CD1c-positive myeloid dendritic cell (primary cell): ENCODE data around the gene MFN2.
"Not testable (repeated sequence)": the region's sequence is repeated elsewhere in the genome, so short reads cannot be mapped to it uniquely, and the experiment has no call there.

Experiments
- DNase-seq: peaks from one replicate; pipeline ENCODE4 v3.0.0-alpha.2; 2016; ENCODE audit errors: extremely low spot score

MFN2 gene

DNA sequence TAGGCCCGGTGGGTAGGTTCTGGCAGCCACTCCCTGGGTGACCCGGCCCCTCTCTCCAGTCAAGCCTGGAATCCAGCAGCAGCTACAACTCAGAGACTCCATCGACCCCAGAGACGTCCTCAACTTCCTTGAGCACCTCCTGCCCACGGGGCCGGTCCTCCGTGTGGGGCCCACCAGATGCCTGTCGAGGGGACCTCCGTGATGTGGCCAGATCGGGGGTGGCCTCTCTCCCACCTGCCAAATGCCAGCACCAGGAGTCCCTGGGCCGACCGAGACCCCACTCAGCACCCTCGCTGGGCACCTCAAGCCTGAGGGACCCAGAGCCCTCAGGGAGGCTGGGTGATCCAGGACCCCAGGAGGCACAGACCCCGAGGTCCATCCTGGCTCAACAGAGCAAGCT is 41.8 kb downstream of the MFN2 start:
- DNase-seq: no peak

DNA sequence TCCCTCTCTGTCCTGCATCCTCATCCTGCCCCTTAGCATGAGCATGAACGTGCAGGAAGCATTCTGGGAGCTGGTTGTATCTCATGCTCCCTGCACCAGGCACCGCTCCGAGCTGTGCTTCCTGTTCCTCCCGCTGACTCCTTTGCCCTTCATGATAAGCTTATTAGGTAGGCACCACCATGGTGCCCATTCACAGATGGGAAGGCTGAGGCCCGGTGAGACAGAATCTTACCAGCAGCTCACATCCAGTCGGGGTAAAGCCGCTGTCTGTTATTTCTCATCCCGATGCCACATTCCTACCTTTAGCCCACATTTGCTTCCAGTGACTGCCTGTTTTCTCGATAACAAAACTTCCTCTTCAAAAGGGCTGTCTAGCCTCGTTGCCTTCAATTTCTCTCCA is 46.3 kb downstream of the MFN2 start:
- no peak for DNase-seq

DNA sequence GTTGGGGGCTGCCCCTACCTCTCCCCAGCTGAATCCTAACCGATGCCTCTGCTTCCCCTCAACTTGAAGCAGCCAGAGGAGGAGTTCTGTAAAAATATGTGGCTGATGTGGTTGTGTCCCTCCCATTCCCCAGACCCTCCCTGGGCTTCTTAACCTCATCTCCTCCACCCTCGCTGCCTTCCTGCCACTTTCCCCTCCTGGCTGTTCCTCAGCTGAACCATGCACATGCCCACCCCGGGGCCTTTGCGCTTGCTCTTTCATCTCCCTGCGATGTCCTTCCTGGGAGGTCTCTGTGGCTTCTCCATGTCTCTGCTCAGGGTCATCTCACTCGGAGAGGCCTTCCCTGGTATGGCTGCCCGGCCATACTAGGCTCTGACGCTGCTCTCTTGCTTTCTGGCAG is 48.0 kb downstream of the MFN2 start:
- no peak for DNase-seq

DNA sequence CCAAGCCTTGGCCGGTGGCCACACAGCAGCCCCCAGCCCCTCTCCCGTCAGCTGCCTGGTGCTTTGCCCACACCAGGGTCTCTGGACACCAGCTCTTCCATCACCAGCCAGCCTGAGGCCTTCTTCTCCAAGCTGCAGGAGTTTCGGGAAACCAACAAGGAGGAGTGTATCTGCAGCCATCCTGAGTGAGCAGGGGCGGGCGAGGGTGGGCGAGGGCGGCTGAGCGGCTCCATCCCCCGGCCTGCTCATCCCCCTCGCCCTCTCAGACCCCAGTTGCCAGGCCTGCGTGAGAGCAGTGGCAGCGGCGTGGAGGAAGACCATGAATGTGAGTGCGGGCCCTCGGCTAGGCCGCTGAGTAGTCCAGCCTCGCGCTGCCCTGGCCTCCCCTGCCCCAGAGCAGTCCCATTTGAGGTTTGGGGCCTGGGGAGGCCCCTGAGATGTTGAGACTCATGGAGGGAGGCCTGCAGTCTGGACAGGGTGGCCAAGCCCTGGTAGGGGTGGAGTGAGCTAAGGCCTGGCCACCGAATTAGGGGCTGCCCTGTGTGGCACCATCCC is 48.8 kb downstream of the MFN2 start:
- no peak for DNase-seq

DNA sequence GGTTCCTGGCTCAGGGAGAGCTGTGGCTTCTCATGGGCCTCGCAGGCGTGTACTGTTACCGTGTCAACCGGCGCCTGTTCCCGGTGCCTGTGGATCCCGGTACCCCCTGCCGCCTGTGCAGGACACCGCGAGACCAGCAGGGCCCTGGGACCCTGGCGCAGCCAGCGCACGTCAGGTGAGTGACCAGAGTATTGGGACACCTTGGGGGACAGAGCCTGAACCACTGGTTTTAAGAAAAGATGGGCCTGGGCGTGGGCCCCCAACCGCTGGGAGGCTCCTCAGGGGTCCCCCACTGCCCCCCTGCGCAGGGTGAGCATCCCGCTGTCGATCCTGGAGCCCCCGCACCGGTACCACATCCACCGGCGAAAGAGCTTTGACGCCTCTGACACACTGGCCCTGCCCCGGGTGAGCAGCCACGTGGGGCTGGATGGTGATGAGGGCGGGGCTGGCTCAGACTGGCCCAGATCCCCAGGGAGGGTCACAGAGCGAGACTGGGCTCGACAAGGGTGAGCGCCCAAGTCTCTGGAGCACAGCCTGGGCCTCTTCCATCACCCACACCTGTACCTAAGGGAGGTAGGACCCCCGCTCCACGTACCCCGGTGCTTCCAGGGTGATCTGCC is 49.6 kb downstream of the MFN2 start:
- no peak for DNase-seq

DNA sequence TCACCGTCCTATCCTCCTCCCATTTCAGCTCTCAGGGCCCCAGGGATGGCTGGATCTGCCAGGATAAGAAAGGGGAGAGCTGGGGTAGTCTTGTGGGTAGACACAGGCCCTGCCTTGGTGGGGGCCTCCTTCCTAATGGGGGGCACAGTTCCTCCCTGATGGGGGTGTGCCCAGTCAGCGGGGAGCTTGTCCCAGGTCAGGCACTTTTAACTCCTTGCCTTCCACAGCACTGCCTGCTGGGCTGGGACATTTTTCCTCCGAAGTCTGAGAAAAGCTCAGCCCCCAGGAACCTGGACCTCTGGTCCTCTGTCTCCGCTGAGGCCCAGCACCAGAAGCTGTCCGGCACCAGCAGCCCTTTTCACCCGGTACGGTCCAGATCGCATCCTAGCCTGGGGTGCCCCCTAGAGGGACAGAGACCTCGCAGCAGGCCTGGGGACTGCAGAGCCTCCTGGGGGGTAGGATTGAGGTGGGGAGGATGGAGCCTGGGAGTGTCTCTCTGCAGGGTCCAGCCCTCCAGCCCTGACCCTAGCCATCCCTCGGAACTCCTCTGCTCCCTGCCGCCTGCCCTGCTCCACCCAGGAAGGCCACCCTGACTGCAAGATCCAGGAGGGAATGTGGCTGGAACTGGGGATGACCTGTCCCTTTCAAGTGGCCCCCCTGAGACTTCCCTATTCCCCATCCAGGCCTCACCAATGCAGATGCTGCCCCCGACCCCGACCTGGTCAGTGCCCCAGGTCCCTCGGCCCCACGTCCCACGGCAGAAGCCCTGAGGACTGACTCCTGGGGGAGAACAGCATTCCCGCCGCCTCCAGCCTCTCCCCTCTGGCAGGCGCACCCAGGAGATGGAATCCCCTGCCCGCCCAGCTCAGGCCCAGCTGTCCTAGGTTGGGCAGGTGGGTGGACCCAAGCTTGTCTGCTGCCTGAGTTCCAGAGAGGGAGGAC is 51.1 kb downstream of the MFN2 start:
- peak; percentile 20 for DNase-seq

DNA sequence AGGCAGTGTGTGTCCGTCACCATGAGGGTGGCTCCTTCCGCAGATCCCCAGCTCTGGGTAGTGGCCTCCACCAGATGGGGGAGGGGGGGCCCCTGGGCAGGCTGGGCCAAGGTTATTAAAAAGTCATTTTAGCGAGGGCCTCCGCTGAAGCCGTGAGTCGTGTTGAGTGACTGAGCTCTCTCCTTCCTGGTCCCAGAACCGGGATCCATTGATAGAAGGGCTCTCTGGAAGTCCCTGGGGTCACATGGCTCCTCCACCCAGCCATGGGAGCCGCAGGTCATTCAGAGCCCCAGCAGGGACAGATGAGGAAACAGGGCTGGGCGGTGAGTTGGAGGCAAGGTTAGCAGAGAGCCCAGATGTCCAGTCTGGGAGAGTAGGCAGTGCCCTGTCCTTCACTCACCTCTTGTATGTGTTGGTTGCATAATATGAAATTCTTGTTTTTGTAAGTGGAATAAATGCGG is 51.9 kb downstream of the MFN2 start:
- DNase-seq: no peak

DNA sequence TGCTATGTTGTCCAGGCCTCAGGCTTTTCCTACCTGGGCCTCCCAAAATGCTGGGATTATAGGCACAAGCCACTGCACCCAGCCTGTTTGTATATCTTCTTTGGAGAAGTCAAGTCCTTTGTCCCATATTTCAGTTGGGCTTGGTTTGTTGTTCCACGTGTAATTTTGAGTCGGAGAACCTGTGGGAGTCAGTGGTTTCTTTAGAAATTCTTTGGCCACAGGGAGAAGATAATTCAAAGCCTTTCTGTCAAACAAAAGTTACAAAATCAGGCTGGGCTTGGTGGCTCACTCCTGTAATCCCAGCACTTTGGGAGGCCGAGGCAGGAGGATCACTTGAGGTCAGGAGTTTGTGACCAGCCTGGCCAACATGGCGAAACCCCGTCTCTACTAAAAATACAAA is 53.2 kb downstream of the MFN2 start:
- not testable (repeated sequence) for DNase-seq

DNA sequence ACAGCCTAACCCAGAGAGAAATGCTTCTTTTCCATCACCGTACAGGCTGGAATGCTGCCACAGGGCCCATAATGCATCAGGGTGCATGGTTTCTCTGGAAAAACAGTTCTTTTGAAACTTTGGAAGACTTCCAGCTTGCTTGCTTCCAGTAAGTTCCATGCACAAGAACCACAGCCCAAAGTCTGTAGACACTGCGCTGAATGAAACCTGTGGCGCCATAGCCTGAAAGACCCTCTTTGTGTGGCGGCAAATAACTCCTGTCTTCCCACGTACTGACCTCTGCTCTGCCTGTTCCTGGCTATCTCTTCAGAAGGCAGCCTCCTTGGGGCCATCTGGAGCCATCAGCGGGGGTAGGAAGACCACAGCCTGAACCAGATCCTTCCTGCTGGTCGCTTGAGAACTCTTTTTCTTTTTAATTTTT is 54.1 kb downstream of the MFN2 start:
- DNase-seq: no peak

DNA sequence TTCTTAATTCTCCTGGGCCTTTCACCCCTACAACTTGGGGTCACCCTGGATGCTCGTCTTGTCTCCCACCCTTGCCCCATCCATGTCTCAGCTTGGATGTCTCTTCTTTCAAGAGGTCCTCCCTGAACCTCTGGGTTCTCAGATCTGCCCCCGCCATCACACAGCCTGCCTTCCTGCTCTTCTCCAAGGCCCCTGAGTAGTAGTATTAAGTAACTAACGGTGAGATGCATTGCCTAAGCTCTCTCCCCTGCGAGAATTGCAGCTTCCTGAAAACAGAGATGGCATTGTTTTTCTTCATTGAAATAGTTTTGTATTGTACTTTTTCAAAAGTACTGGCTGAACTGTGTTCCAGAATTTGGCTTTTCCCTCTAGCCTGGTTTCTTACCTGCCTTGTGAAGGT is 55.1 kb downstream of the MFN2 start:
- no peak for DNase-seq

DNA sequence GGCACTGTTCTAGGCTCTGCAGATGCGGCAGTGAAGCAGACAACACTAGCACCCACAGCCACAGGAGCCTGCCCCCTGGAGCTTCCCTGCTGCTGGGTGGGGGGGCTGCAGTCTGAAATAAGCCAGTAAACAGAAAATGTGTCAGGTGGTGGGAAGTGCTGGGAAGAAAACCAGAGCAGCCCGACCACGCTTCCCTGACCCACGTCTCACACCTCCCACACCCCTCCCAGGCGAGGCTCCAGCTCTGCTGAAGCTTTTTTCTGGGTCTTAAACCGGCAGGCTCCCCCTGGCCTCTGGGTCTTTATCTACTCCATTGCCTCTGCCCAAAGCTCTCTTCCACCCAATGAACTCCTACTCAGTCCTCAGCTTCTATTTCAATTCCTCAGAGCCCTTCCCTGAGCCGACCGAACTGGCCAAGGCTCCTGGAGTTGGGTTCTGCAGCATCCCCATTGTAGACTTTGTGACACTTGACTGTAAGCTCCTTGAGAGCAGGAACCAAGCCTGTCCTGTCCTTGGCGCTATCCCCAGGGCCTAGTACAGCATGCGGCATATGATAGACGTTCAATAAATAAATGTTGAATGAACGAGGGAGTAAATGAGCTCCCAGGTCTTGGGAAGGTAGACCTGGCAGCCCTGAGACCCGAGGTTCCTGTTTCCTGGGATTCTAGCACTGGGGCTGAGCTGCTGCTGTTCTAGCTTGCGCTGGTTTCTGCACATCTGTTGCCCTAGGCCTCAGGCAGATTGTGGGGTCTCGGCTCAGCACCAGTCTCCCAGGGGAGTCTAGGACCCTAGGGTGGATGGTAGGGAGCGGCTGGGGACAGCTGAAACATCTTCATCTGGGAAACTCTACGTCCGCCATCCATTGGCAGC is 57.5 kb downstream of the MFN2 start:
- no peak for DNase-seq

DNA sequence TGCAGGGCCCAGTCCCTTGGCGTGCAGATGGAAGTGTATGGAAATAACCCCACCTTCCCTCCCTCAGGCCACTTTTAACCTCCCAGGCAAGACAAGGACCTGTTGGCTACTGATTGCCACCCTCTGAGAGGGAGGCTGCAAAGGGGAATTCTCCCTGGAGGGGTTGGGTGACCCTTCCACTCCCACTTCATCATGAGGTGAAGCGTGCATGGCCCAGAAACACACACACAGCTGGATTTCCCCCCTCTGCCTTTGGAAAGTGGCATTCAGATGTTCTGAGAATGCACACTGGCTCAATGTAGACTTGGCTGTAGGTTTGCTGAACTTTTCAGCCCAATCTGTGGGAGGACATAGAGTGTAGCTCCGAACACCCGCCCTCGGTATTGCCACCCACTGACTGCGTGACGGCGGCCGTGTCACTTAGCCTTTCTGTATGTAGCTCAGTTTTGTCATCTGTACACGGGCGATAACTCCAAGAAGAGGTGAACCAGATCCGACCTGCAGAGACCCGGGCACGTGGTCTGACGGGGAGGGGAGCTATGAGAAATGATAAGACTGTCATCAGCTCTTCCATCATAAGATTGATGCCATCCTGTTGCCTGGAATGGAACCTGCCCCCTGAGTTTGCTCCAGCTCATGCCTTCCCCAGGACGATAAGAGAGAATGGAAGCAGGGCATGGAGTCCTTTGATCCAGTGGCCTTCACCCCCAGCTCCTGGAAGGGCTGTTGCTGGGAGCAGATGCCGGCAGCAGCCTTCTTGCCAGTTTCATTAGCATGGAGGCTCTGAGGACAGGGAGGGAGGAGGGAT is 58.3 kb downstream of the MFN2 start:
- DNase-seq: no peak

DNA sequence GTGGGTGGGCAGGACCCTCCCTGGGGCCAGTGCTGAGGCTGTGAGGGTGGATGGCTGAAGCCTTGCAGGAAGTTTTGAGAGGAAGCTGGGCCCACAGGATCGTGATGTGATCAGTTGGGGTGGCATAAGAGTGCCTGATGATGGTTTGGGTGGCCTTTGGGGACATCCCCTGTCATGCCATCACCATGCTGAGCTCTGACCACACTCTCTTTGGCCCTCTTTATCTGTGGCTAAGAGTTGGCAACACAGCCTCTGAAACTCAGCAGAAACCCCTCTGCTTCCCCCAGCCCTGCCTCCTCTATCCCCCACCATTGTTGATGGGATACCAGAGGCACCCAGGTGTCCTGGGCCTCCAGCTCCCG is 58.9 kb downstream of the MFN2 start:
- DNase-seq: peak; percentile 20

DNA sequence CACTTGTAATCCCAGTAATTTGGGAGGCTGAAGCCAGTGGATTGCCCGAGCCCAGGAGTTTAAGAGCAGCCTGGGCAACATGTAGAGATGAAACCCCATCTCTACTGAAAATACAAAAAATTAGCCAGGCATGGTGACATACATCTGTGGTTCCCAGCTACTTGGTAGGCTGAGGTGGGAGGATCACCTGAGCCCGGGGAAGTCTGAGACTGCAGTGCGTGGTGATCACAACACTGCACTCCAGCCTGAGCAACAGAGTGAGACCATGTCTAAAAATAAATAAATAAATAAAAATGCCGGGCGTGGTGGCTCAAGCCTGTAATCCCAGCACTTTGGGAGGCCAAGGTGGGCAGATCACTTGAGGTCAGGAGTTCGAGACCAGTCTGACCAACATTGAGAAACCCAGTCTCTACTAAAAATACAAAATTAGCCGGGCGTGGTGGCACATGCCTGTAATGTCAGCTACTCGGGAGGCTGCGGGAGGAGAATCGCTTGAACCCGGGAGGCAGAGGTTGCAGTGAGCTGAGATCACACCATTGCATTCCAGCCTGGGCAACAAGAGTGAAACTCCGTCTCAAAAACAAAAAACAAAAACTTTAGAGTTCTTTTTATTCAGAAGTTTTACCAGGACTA is 59.7 kb downstream of the MFN2 start:
- not testable (repeated sequence) for DNase-seq

DNA sequence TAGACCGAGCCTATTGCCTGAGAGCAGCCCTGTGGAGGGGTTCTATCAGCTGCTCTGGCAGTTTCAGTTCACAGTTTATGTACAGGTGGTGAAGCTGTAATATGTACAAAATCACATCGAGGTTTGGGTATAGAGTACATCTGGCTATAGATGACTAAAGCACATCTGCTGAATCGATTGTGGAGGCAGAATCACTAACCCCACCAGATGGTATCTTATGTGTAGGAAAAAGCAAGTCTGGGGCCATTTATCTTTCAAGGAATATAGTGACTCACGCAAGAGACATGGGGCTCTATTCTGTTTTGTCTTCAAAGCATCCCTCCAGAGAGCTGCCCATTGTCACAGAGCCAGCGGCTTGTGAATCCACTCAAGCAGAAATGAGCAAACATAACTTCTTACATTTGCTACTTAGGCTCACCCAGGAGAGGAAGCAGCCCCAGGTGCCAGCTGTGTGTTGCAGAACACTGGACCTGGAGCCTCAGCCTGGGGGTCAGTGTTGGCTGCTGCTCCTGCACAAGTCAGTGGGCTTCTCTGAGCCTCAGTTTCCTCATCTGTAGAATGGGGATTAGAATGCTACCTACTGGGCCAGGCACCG is 60.3 kb downstream of the MFN2 start:
- DNase-seq: no peak

DNA sequence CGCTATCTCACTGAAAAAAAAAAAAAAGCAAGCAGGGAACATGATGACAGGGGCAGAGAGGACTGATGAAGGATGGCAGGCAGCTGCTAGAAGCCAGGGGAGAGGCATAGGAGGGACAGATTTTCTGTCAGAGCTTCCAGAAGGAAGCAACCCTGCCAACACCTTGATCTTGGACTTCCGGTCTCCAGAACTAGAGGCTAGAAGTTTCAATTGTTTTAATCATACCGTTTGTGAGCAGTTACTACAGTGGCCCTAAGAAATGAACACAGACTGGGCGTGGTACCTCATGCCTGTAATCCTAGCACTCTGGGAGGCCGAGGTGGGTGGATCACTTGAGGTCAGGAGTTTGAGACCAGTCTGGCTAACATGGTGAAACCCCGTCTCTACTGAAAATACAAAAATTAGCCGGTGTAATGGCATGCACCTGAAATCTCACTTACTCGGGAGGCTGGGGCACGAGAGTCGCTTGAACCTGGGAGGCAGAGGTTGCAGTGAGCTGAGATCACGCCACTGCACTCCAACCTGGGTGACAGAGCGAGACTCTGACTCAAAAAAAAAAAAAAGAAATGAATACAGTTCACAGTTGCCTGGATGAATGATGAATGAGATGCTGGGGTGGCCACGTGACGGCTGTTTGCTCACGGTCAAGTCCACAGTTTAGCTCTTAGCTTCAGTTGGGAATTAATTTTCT is 64.1 kb downstream of the MFN2 start:
- not testable (repeated sequence) for DNase-seq

DNA sequence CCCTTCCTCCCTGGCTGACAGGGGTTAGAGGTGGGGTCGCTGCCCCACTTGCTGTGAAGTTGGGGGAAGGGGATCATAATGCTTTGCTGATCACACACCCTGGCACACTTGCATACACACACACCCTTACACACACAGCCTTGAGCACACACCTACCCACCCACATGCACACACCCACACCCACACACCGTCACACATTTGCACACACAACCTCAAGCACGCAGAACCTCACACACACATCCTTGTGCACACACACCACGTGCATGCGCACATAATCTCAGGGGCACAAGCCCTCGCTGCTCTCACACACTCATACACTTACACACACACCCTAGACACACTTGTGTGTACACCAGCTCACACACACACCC is 66.5 kb downstream of the MFN2 start:
- DNase-seq: no peak

DNA sequence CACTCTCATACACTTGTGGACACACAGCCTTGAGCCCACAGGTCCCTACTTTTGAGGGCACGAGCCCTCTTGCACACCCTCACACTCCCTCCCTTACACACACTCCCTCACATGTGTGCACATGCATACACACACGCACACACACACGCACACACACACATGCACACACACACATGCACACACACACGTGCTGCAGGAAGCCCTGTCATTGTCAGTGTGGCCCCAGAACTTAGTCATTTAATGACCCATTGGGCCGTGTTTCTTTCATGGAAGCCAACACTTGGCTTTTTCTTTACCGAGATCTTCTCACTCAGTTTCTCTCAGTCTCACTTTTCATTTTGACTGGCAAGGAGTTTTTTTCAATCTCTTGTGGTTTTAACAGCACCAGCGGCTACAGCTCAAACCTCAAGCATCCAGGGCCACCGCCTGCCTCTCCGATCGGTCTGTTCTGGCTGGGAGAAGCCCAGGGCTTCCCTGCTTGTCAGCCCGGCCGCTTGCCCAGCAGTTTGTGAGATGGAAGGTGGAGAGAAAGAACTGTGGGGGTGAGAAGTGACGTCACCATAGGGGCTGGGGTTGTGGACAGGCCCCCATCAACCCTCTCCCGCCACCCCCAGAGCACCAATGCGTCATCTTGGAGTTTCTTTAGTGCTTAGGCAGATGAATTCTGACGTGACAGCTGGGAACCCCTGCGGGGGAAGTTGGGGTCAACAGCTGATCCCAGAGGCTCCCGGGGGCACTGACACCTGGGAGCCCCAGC is 67.1 kb downstream of the MFN2 start:
- no peak for DNase-seq

DNA sequence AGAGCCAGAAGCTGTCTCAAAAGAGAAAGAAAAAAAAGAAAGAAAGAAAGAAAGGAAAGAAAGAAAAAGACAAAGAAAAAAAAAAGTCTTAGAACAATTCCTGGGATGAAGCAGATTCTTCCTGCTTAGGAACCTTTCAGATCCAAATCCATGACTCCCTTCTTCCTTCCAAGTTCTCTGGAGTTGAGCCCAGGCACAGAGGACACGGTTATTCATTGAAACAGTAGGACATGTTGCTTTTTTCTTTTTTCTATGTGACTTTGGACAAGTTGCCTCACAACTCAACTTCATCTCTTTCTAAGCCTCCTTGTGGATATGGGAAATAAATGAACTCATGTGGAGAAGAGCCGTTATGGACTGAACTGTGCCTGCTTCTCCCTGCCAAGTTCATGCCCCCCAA is 68.1 kb downstream of the MFN2 start:
- DNase-seq: no peak
